H9 (cell line): ENCODE measurements around the gene FMN1. TPM values are rescaled to one million over a fixed set of nuclear protein-coding genes. Genes with fewer than 3 reads are reported as not detected.

ENCODE experiments used
- DNase-seq: peaks from one replicate; pipeline ENCODE4 v3.0.0-alpha.2; 2017
- H2AFZ ChIP-seq: one replicate; pipeline ENCODE4 v1.6.1; 2013; ENCODE audit warnings: mild to moderate bottlenecking, low read length, control low read depth, moderate library complexity
- H2AK5ac ChIP-seq: 2 replicates; pipeline ENCODE4 v1.6.1; 2013; ENCODE audit warnings: low read length, control low read depth, mixed read lengths; ENCODE audit not compliant: insufficient read length
- H2BK120ac ChIP-seq: one replicate; pipeline ENCODE4 v1.6.1; 2013; ENCODE audit warnings: low read depth, mild to moderate bottlenecking, low read length, control low read depth, inconsistent platforms; ENCODE audit not compliant: poor library complexity, severe bottlenecking
- H2BK12ac ChIP-seq: 2 replicates; pipeline ENCODE4 v1.6.1; 2013; ENCODE audit warnings: low read length, control low read depth, mixed read lengths, low read depth; ENCODE audit not compliant: insufficient read length
- H2BK15ac ChIP-seq: 2 replicates; pipeline ENCODE4 v1.6.1; 2013; ENCODE audit warnings: low read depth, low read length, control low read depth
- H2BK20ac ChIP-seq: one replicate; pipeline ENCODE4 v1.6.1; 2013; ENCODE audit warnings: low read depth, mild to moderate bottlenecking, low read length, control low read depth, inconsistent platforms; ENCODE audit not compliant: poor library complexity, severe bottlenecking
- H2BK5ac ChIP-seq: 2 replicates; pipeline ENCODE4 v1.6.1; 2013; ENCODE audit warnings: low read length, control low read depth, mixed read lengths; ENCODE audit not compliant: insufficient read length
- H3K14ac ChIP-seq: 2 replicates; pipeline ENCODE4 v1.6.1; 2013; ENCODE audit warnings: low read length, control low read depth; ENCODE audit not compliant: insufficient read depth
- H3K18ac ChIP-seq: 2 replicates; pipeline ENCODE4 v1.6.1; 2013; ENCODE audit warnings: low read depth, mild to moderate bottlenecking, mixed read lengths, low read length, control low read depth; ENCODE audit not compliant: insufficient read length
- H3K23ac ChIP-seq: 2 replicates; pipeline ENCODE4 v1.6.1; 2013; ENCODE audit warnings: low read length, control low read depth, mixed read lengths, low read depth; ENCODE audit not compliant: insufficient read length
- H3K23me2 ChIP-seq: 2 replicates; pipeline ENCODE4 v1.6.1; 2013; ENCODE audit warnings: low read depth, mild to moderate bottlenecking, mixed read lengths, low read length, control low read depth; ENCODE audit not compliant: insufficient read length, poor library complexity, severe bottlenecking
- H3K27ac ChIP-seq: 2 replicates; pipeline ENCODE4 v1.5.1; 2013; ENCODE audit warnings: low read length, control low read depth, mixed read lengths, low read depth; ENCODE audit not compliant: insufficient read length
- H3K27me3 ChIP-seq: 2 replicates; pipeline ENCODE4 v1.6.1; 2013; ENCODE audit warnings: low read length, control low read depth, inconsistent platforms; ENCODE audit not compliant: insufficient read depth
- H3K4ac ChIP-seq: 2 replicates; pipeline ENCODE4 v1.6.1; 2013; ENCODE audit warnings: low read depth, mild to moderate bottlenecking, control low read depth, inconsistent platforms, low read length, moderate library complexity
- H3K4me1 ChIP-seq: 2 replicates; pipeline ENCODE4 v1.6.1; 2013; ENCODE audit warnings: low read length, control low read depth, inconsistent platforms; ENCODE audit not compliant: insufficient read depth
- H3K4me2 ChIP-seq: 2 replicates; pipeline ENCODE4 v1.6.1; 2013; ENCODE audit warnings: low read length, control low read depth, mixed read lengths; ENCODE audit not compliant: insufficient read length, insufficient read depth
- H3K56ac ChIP-seq: 2 replicates; pipeline ENCODE4 v1.6.1; 2013; ENCODE audit warnings: low read depth, mild to moderate bottlenecking, mixed read lengths, low read length, control low read depth; ENCODE audit not compliant: insufficient read length
- H3K79me1 ChIP-seq: 2 replicates; pipeline ENCODE4 v1.6.1; 2013; ENCODE audit warnings: low read depth, mild to moderate bottlenecking, moderate library complexity, low read length, control low read depth, inconsistent platforms; ENCODE audit not compliant: insufficient read depth, poor library complexity, severe bottlenecking
- H3K79me2 ChIP-seq: 2 replicates; pipeline ENCODE4 v1.6.1; 2013; ENCODE audit warnings: low read length, control low read depth, inconsistent platforms; ENCODE audit not compliant: insufficient read depth
- H3K9ac ChIP-seq: 2 replicates; pipeline ENCODE4 v1.6.1; 2013; ENCODE audit warnings: low read length, control low read depth, mixed read lengths; ENCODE audit not compliant: insufficient read length; ENCODE audit errors: extremely low read depth
- H3K9me3 ChIP-seq: one replicate; pipeline ENCODE4 v1.6.1; 2013; ENCODE audit warnings: low read depth, low read length, inconsistent platforms; ENCODE audit not compliant: control insufficient read depth
- H3T11ph ChIP-seq: one replicate; pipeline ENCODE4 v1.6.1; 2013; ENCODE audit warnings: mild to moderate bottlenecking, low read length, control low read depth, inconsistent platforms
- H4K20me1 ChIP-seq: one replicate; pipeline ENCODE4 v1.6.1; 2013; ENCODE audit not compliant: control insufficient read depth, insufficient read length, insufficient read depth
- H4K5ac ChIP-seq: 2 replicates; pipeline ENCODE4 v1.6.1; 2013; ENCODE audit warnings: low read depth, mild to moderate bottlenecking, mixed read lengths, low read length, control low read depth; ENCODE audit not compliant: insufficient read length
- H4K8ac ChIP-seq: replicated peaks from 2 replicates; pipeline ENCODE4 v1.6.1; 2013; ENCODE audit warnings: low read length, control low read depth, mixed read lengths, low read depth; ENCODE audit not compliant: insufficient read length
- H4K91ac ChIP-seq: 2 replicates; pipeline ENCODE4 v1.6.1; 2013; ENCODE audit warnings: low read depth, mild to moderate bottlenecking, moderate library complexity, mixed read lengths, low read length, control low read depth; ENCODE audit not compliant: insufficient read length
- H3K27ac Mint-ChIP-seq, 3 experiments: 2 replicates in 2 of 3; 3 replicates in 1 of 3; pipeline ENCODE4 v1.8.0; 2020 to 2021; ENCODE audit warnings: mixed read lengths in 3 of 3, mild to moderate bottlenecking in 1 of 3, moderate library complexity in 1 of 3
- H3K27me3 Mint-ChIP-seq: 2 replicates; pipeline ENCODE4 v1.8.0; 2021; ENCODE audit warnings: low read depth, mild to moderate bottlenecking, moderate library complexity, mixed read lengths
- H3K36me3 Mint-ChIP-seq, 3 experiments: 2 replicates in 2 of 3; 3 replicates in 1 of 3; pipeline ENCODE4 v1.8.0; 2020 to 2021; ENCODE audit warnings: low read depth in 3 of 3, mixed read lengths in 3 of 3; ENCODE audit not compliant: insufficient read depth in 1 of 3
- H3K4me1 Mint-ChIP-seq, 2 experiments: 2 replicates each; pipeline ENCODE4 v1.8.0; 2020; ENCODE audit warnings: mixed read lengths in 2 of 2
- H3K4me3 Mint-ChIP-seq, 2 experiments: 2 replicates in 1 of 2; 3 replicates in 1 of 2; pipeline ENCODE4 v1.8.0; 2020 to 2021; ENCODE audit warnings: mild to moderate bottlenecking in 2 of 2, mixed read lengths in 2 of 2, moderate library complexity in 1 of 2
- H3K9me3 Mint-ChIP-seq, 2 experiments: 2 replicates in 1 of 2; 3 replicates in 1 of 2; pipeline ENCODE4 v1.8.0; 2020; ENCODE audit warnings: mild to moderate bottlenecking in 2 of 2, mixed read lengths in 2 of 2, moderate library complexity in 1 of 2
- WGBS: extraction: QIAGEN DNeasy Blood & Tissue Kit; methylation state at CpG from one replicate; pipeline ENCODE4 v1.1.7; 2013; ENCODE audit warnings: missing lambda C conversion rate, low lambda C conversion rate, mixed read lengths; ENCODE audit not compliant: insufficient read length; ENCODE audit errors: extremely low coverage; 5-methylcytosine and 5-hydroxymethylcytosine counted together
- total RNA-seq: library from RNA; stranded (reverse); gene quantifications from 2 replicates; pipeline ENCODE4 v1.2.1, GENCODE V29; 2021
- TF ChIP-seq, protein P1 (sequence below): fragments of 200-600 bp; sonication (generic); conservative IDR thresholded peaks from 3 replicates; pipeline ENCODE4 v1.8.0; 2021; ENCODE audit warnings: antibody characterized with exemption, mild to moderate bottlenecking

FMN1 gene
- total RNA-seq, 1 experiment from 2014 or later = 1.9 TPM

GRCh38 chr15:32796856-32797255, 397.7 kb downstream of the FMN1 start:
- Histone ChIP-seq H2BK15ac (no peak overlapping the region), H3K79me1 (no peaks in the 10 kb centered on the region), H3K79me2 (no peaks in the 10 kb centered on the region), H3K27ac (no peak overlapping the region), H3K27me3 (no peaks in the 10 kb centered on the region), H2BK20ac (no peak overlapping the region), H2AK5ac (no peak overlapping the region), H3K18ac (no peak overlapping the region), H3K56ac (no peak overlapping the region), H3K14ac (no peak overlapping the region), H3K4me2 (no peak overlapping the region), H2AFZ (no peak overlapping the region), H2BK12ac (no peak overlapping the region), H2BK5ac (no peak overlapping the region), H2BK120ac (no peak overlapping the region), H3K23me2 (no peaks in the 10 kb centered on the region), H4K91ac (no peak overlapping the region), H4K5ac (no peak overlapping the region), H3K4me1 (no peaks in the 10 kb centered on the region), H4K20me1 (no peaks in the 10 kb centered on the region), H3K23ac (no peak overlapping the region), H3K4ac (no peak overlapping the region), H3T11ph (no peak overlapping the region), H3K9ac (no peak overlapping the region), H3K9me3 (no peaks in the 10 kb centered on the region), H4K8ac (no peak overlapping the region)
- H3K9me3 Mint-ChIP-seq = no peaks in the 10 kb centered on the region
- DNase-seq = no peak
- no peak overlapping the region for H3K4me3 Mint-ChIP-seq
- WGBS = no CpG with 5 or more reads among the region's 3 CpGs
- no peaks in the 10 kb centered on the region for H3K27me3 Mint-ChIP-seq
- TF ChIP-seq, protein P1, sequence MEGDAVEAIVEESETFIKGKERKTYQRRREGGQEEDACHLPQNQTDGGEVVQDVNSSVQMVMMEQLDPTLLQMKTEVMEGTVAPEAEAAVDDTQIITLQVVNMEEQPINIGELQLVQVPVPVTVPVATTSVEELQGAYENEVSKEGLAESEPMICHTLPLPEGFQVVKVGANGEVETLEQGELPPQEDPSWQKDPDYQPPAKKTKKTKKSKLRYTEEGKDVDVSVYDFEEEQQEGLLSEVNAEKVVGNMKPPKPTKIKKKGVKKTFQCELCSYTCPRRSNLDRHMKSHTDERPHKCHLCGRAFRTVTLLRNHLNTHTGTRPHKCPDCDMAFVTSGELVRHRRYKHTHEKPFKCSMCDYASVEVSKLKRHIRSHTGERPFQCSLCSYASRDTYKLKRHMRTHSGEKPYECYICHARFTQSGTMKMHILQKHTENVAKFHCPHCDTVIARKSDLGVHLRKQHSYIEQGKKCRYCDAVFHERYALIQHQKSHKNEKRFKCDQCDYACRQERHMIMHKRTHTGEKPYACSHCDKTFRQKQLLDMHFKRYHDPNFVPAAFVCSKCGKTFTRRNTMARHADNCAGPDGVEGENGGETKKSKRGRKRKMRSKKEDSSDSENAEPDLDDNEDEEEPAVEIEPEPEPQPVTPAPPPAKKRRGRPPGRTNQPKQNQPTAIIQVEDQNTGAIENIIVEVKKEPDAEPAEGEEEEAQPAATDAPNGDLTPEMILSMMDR = no peak
- H3K27ac Mint-ChIP-seq = peak overlapping the region in 1 of 3 experiments; percentile 74; a peak in 1 of 7 replicates
- H3K36me3 Mint-ChIP-seq = no peaks in the 10 kb centered on the region
- peaks cover under 1 to 1% of the 10 kb centered on the region in 2 experiments for H3K4me1 Mint-ChIP-seq
